ENCODE data around the gene SCARB2. TPM values are rescaled to one million over a fixed set of nuclear protein-coding genes. Genes with fewer than 3 reads are reported as not detected.

SCARB2 gene
- total and polyA plus RNA-seq, 2 donors (not counting 3 experiments of a cell fraction or from before 2014, with no cell fraction given), result 75.2 to 116 TPM

DNA sequence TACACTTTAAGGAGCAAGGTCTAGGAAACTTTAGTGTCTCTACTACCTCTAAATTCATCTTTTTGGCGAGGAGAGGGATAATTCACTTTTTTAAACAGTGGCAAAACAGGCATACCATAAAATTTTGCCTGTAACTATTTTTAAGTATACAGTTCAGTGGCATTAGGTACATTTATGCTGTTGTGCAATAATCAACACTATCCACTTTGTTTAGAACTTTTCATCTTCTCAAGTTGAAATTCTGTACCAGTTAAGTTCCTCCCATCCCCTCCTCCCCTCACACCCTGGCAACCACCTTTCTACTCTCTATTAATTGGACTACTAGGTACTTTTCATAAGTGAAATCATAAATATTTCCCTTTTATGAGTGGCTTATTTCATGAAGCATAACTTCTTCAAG, 96.8 kb downstream of the SCARB2 start:
- ChIA-PET CTCF (no interaction called here), POLR2A (no interaction called here)
- H3K9me3 ChIP-seq (replicated peaks; ENCODE audit: control insufficient read depth, insufficient read depth, low read length), result no peaks in the 10 kb centered on the region
- no peaks in the 10 kb centered on the region for H3K27me3 ChIP-seq (ENCODE audit: control insufficient read depth in 2 of 2, insufficient read depth in 2 of 2, low read length in 2 of 2)
- no TSS peak for BruUV-seq (replicated peaks)
- H3K27ac ChIP-seq (ENCODE audit: insufficient read depth, low read depth, low read length), result no peak overlapping the region
- no peak overlapping the region for H3K9ac ChIP-seq (replicated peaks; ENCODE audit: extremely low read depth, insufficient read depth, low read length)
- no peak for DNase-seq (ENCODE audit: low read depth, low spot score)
- no peaks in the 10 kb centered on the region for H3K9me1 ChIP-seq (replicated peaks; ENCODE audit: control insufficient read depth, extremely low read depth, insufficient read depth, low read length)
- H3K36me3 ChIP-seq (ENCODE audit: control insufficient read depth in 2 of 2, extremely low read depth in 1 of 2, insufficient read depth in 2 of 2, low read length in 2 of 2), result peaks cover 8 to 25% of the 10 kb centered on the region in 2 experiments
- dilution Hi-C loops (cut with MboI; ENCODE audit: extremely low pct_ligation_motif_present, low sequenced_read_pairs), result no loop called here
- no peak overlapping the region for H3K4me3 ChIP-seq (replicated peaks in 1 of 3; ENCODE audit: insufficient read depth in 1 of 3, low read depth in 1 of 3, low read length in 3 of 3)
- H2AFZ ChIP-seq (ENCODE audit: low read depth, low read length), result no peak overlapping the region
- FAIRE-seq, result no peak
- no peak overlapping the region for H3K4me2 ChIP-seq (ENCODE audit: insufficient read depth, low read length)
- intact Hi-C loops (cut with micrococcal nuclease), result no loop called here
- no peaks in the 10 kb centered on the region for H3K4me1 ChIP-seq (ENCODE audit: control insufficient read depth, extremely low read depth, insufficient read depth, low read length)
- H4K20me1 ChIP-seq (replicated peaks; ENCODE audit: control insufficient read depth, extremely low read depth, insufficient read depth, low read length), result no peaks in the 10 kb centered on the region
- no peaks in the 10 kb centered on the region for H3K79me2 ChIP-seq (ENCODE audit: control insufficient read depth, insufficient read depth, low read length)
- TF ChIP-seq MYC (IDR thresholded peaks at IDR 0.05; ENCODE audit: low read depth, low read length) (no peak), FOS (IDR thresholded peaks at IDR 0.05; ENCODE audit: borderline replicate concordance, insufficient read depth, low read length) (no peak), EZH2 (IDR thresholded peaks at IDR 0.05; ENCODE audit: borderline replicate concordance, low read depth, low read length, severe bottlenecking) (no peak), POLR2A (IDR thresholded peaks at IDR 0.05; ENCODE audit: low read depth, low read length) (no peak), GATA2 (IDR thresholded peaks at IDR 0.05; ENCODE audit: insufficient read depth, insufficient read length, low read depth, low read length) (no peak), JUN (IDR thresholded peaks at IDR 0.05; ENCODE audit: borderline replicate concordance, insufficient read depth, insufficient read length, low read depth) (no peak)
- TF ChIP-seq, protein P1, sequence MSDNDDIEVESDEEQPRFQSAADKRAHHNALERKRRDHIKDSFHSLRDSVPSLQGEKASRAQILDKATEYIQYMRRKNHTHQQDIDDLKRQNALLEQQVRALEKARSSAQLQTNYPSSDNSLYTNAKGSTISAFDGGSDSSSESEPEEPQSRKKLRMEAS (IDR thresholded peaks at IDR 0.05; ENCODE audit: insufficient read depth, insufficient read length), result no peak
- TF ChIP-seq, protein P2, sequence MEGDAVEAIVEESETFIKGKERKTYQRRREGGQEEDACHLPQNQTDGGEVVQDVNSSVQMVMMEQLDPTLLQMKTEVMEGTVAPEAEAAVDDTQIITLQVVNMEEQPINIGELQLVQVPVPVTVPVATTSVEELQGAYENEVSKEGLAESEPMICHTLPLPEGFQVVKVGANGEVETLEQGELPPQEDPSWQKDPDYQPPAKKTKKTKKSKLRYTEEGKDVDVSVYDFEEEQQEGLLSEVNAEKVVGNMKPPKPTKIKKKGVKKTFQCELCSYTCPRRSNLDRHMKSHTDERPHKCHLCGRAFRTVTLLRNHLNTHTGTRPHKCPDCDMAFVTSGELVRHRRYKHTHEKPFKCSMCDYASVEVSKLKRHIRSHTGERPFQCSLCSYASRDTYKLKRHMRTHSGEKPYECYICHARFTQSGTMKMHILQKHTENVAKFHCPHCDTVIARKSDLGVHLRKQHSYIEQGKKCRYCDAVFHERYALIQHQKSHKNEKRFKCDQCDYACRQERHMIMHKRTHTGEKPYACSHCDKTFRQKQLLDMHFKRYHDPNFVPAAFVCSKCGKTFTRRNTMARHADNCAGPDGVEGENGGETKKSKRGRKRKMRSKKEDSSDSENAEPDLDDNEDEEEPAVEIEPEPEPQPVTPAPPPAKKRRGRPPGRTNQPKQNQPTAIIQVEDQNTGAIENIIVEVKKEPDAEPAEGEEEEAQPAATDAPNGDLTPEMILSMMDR (IDR thresholded peaks at IDR 0.05; ENCODE audit: extremely low read depth in 1 of 2, insufficient read depth in 1 of 2, low read depth in 1 of 2, low read length in 2 of 2), result no peak

Other genes with a start within 250 kb of the SCARB2 start
- gene SDAD1, start 222.9 kb downstream of the SCARB2 start, total RNA-seq, result 32.3 and 37.5 TPM in 2 replicates
- gene SDAD1, start 222.9 kb downstream of the SCARB2 start, polyA plus RNA-seq, result 6.0 and 7.9 TPM in 2 replicates
- gene CXCL9, start 206.3 kb downstream of the SCARB2 start, total RNA-seq, result not detected in 2 replicates
- gene CXCL9, start 206.3 kb downstream of the SCARB2 start, polyA plus RNA-seq, result not detected in 2 replicates
- gene CXCL10, start 190.3 kb downstream of the SCARB2 start, total RNA-seq, result not detected in 2 replicates
- gene CXCL10, start 190.3 kb downstream of the SCARB2 start, polyA plus RNA-seq, result 0.18 and 0.25 TPM in 2 replicates
- gene CXCL11, start 177.8 kb downstream of the SCARB2 start, total RNA-seq, result 0.55 and 1.1 TPM in 2 replicates
- 0.91 and 1.0 TPM in 2 replicates for gene CXCL11, start 177.8 kb downstream of the SCARB2 start, polyA plus RNA-seq
- gene ART3, start 139.1 kb downstream of the SCARB2 start, total RNA-seq, result not detected in 2 replicates
- gene ART3, start 139.1 kb downstream of the SCARB2 start, polyA plus RNA-seq, result not detected in 2 replicates
- 45.7 and 49.9 TPM in 2 replicates for gene NUP54, start 65.4 kb downstream of the SCARB2 start, total RNA-seq
- 15.4 and 25.7 TPM in 2 replicates for gene NUP54, start 65.4 kb downstream of the SCARB2 start, polyA plus RNA-seq
- gene FAM47E, start 37.9 kb upstream of the SCARB2 start, total RNA-seq, result 0.11 TPM in 1 of 2 replicates, not detected in the other
- not detected in 2 replicates for gene FAM47E, start 37.9 kb upstream of the SCARB2 start, polyA plus RNA-seq
- 0.18 and 0.25 TPM in 2 replicates for gene STBD1, start 92.9 kb upstream of the SCARB2 start, total RNA-seq
- gene STBD1, start 92.9 kb upstream of the SCARB2 start, polyA plus RNA-seq, result 0.29 and 0.30 TPM in 2 replicates
- gene CCDC158, start 207.3 kb upstream of the SCARB2 start, total RNA-seq, result not detected in 2 replicates
- not detected in 2 replicates for gene CCDC158, start 207.3 kb upstream of the SCARB2 start, polyA plus RNA-seq
- gene SHROOM3, start 221.4 kb upstream of the SCARB2 start, total RNA-seq, result 6.7 and 14.9 TPM in 2 replicates
- 2.6 and 2.7 TPM in 2 replicates for gene SHROOM3, start 221.4 kb upstream of the SCARB2 start, polyA plus RNA-seq